Pancreas (tissue), 10 donors: Measurements from ENCODE around the gene WDR82. TPM values are rescaled to one million over a fixed set of nuclear protein-coding genes. Genes with fewer than 3 reads are reported as not detected.
A peak's percentile ranks its signal among the peaks of the same experiment; 100 is the strongest.

Experiments used
- ATAC-seq, 4 donors: fragments of 200-7000 bp; cut with Tn5 transposase; one replicate each; pipeline versions ENCODE4 v1.8.0 to v1.9.1; 2020; ENCODE audit warnings: mild to moderate bottlenecking in 4 of 4, moderate library complexity in 4 of 4
- DNase-seq, 6 donors: peaks; one replicate each; pipeline ENCODE4 v3.0.0-alpha.2; 2020
- FAIRE-seq: peaks from 2 replicates; lab custom pipeline; 2012; peaks lifted over from hg19 to GRCh38; lab: Jason Lieb, UNC
- H3K27ac ChIP-seq, 4 donors: fragments of 200-600 bp; sonication (generic); 1 replicate in 3 of 4; 2 replicates in 1 of 4; pipeline versions ENCODE4 v1.5.0 to v1.8.0; 2020
- H3K27me3 ChIP-seq, 4 donors: fragments of 200-600 bp; one replicate each; pipeline ENCODE4 v1.8.0; 2021
- H3K36me3 ChIP-seq, 3 donors: fragments of 200-600 bp; sonication (generic) in 1 of 3; one replicate each; pipeline versions ENCODE4 v1.5.0 to v1.8.0; 2020 to 2021
- H3K4me1 ChIP-seq, 3 donors: fragments of 200-600 bp; one replicate each; pipeline ENCODE4 v1.8.0; 2021
- H3K4me3 ChIP-seq, 4 donors: fragments of 200-600 bp; sonication (generic) in 2 of 4; one replicate each; pipeline versions ENCODE4 v1.5.0 to v1.8.0; 2020 to 2021
- H3K9me3 ChIP-seq, 4 donors: fragments of 200-600 bp; one replicate each; pipeline ENCODE4 v1.8.0; 2021
- WGBS, 2 donors: extraction: QIAGEN DNeasy Blood & Tissue Kit; methylation state at CpG; one replicate each; pipeline ENCODE4 v1.1.7; 2013; 5-methylcytosine and 5-hydroxymethylcytosine counted together
- intact Hi-C, 3 donors: fragments of 100-400 bp; cut with DNase I; formaldehyde crosslinking; loops; one replicate each; pipeline versions ENCODE4 v1.11.1 to v1.14.2; 2022
- polyA plus RNA-seq, 2 donors: library from polyadenylated mRNA; stranded (reverse); fragments of 200-250 nt; gene quantifications; one replicate each; pipeline ENCODE4 v1.2.3, GENCODE V29; 2013
- total RNA-seq, 6 donors: library from RNA; stranded (reverse); fragmentation: NEBNext Ultra II Directional in 4 of 6; extraction: Animal tissue kit (Norgen Biotek cat#: 25700) in 4 of 6; gene quantifications; one replicate each; pipeline versions ENCODE4 v1.2.1 to v1.2.4, GENCODE V29; 2021 to 2023
- TF ChIP-seq, protein P1 (sequence below), 4 donors: fragments of 200-600 bp; sonication (generic) in 3 of 4; IDR thresholded peaks; one replicate each; pipeline versions ENCODE4 v1.5.0 to v1.8.0; 2021; ENCODE audit warnings: antibody characterized with exemption in 4 of 4
- donor health status: healthy with polysubstance abuse.
- donor health status: DM: no; HTN: no; CAD: no; lungs with moderate emphysema.
- donor health status: DM: no; HTN: no; CAD: no.
- donor health status: control.
- donor health status: control.
- donor health status: Bipolar disorder and iron deficiency.
- donor health status: DM: yes; HTN: yes; CAD: no.
- donor health status: DM: no; HTN: no; CAD: no.
- donor health status: DM: no; HTN: no; CAD: no.
- donor health status: DM: yes; HTN: yes; CAD: no.

WDR82 gene
- total and polyA plus RNA-seq, 8 donors, result 9.0 to 32.1 (median 18.8) TPM

DNA sequence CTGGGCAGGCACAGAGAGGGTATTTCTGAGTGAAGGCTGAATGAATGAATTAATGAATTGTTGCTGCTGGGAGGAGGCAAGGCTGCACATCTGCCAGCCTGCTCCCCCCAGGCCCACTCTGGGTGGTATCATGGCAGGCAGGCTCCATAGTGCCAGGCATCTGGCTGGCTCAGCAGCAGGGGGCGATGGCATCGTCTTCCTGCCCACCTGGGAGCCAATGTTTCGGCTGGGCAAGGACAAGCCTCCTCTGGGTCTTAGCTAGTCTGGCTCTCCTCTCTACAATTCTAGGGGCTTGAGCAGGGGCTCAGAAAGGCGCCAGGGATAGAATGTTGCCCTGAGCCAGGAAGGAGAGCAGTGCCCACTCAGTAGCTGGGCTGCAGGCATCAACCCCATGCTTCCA, 51.3 kb downstream of the WDR82 start:
- peaks cover 0 to 25% (median 5%) of the 10 kb centered on the region in 3 donors for H3K36me3 ChIP-seq
- H3K9me3 ChIP-seq, result no peaks in the 10 kb centered on the region
- DNase-seq (no peak), ATAC-seq (no peak), FAIRE-seq (no peak)
- H3K27ac ChIP-seq, result no peak overlapping the region
- H3K27me3 ChIP-seq, result no peaks in the 10 kb centered on the region
- no peak overlapping the region for H3K4me3 ChIP-seq
- WGBS, 2 donors, result 79 to 82% methylated on average over 4 of the region's 4 CpGs
- TF ChIP-seq, protein P1, sequence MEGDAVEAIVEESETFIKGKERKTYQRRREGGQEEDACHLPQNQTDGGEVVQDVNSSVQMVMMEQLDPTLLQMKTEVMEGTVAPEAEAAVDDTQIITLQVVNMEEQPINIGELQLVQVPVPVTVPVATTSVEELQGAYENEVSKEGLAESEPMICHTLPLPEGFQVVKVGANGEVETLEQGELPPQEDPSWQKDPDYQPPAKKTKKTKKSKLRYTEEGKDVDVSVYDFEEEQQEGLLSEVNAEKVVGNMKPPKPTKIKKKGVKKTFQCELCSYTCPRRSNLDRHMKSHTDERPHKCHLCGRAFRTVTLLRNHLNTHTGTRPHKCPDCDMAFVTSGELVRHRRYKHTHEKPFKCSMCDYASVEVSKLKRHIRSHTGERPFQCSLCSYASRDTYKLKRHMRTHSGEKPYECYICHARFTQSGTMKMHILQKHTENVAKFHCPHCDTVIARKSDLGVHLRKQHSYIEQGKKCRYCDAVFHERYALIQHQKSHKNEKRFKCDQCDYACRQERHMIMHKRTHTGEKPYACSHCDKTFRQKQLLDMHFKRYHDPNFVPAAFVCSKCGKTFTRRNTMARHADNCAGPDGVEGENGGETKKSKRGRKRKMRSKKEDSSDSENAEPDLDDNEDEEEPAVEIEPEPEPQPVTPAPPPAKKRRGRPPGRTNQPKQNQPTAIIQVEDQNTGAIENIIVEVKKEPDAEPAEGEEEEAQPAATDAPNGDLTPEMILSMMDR (IDR thresholded peaks at IDR 0.05), result no peak
- intact Hi-C loops, result loop anchor here in 1 of 3 donors (10.0 kb wide), 1 partner anchor 48 kb away; the partner anchor contains the start of gene WDR82
- no peaks in the 10 kb centered on the region for H3K4me1 ChIP-seq

DNA sequence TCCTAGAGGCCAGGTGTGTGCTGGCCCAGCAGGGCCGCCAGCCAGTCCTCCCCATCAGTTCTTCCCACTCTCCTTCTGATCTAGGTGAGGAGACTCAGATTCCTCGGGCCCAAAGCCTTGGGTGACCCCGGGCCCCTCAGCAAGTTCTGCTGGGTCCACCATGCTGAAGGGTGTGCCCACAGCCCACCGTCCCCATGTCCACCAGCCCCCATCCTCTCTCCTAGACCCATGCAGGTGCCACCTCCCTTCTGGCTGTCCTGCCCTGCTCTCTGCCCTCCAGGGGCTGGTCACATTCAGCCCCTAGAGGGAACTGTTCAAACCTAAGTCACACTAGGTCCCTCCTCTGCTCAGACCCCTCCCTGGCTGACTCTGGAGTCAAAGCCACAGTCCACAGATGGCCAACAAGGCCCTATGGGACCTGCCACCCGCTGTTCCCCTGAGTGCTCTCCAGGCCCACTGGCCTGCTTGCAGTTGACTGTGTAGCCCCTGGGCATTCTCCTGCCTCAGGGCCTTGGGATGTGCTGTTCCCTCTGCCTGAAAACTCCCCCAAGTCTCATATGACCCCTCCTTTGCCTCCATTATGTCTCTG, 52.1 kb downstream of the WDR82 start:
- H3K9me3 ChIP-seq, result no peaks in the 10 kb centered on the region
- ATAC-seq (no peak), FAIRE-seq (no peak), DNase-seq (peak in 1 of 6 donors; percentile 11)
- TF ChIP-seq, protein P1 (IDR thresholded peaks at IDR 0.05), result no peak
- peaks cover 0 to 25% (median 5%) of the 10 kb centered on the region in 3 donors for H3K36me3 ChIP-seq
- H3K4me1 ChIP-seq, result no peaks in the 10 kb centered on the region
- WGBS, 2 donors, result 70 to 72% methylated on average over 5 of the region's 5 CpGs
- no peak overlapping the region for H3K27ac ChIP-seq
- H3K27me3 ChIP-seq, result no peaks in the 10 kb centered on the region
- H3K4me3 ChIP-seq, result no peak overlapping the region
- intact Hi-C loops, result loop anchor here in 1 of 3 donors (10.0 kb wide), 1 partner anchor 48 kb away; the partner anchor contains the start of gene WDR82

GRCh38 chr3:52225452-52226228, 52.8 kb downstream of the WDR82 start, which contains the start of gene TLR9:
Gene TLR9, minus strand, starts transcription at chr3:52225645. Its CDS starts 116 bp downstream, at chr3:52225529.
- FAIRE-seq, result no peak
- 80 to 84% methylated on average over 9 of the region's 9 CpGs for WGBS, 2 donors
- Histone ChIP-seq H3K36me3 (peaks cover 0 to 19% (median 5%) of the 10 kb centered on the region in 3 donors), H3K27me3 (no peaks in the 10 kb centered on the region), H3K4me1 (no peaks in the 10 kb centered on the region), H3K9me3 (no peaks in the 10 kb centered on the region), H3K4me3 (no peak within 1 kb of the TSS), H3K27ac (no peak within 1 kb of the TSS)
- TF ChIP-seq, protein P1 (IDR thresholded peaks at IDR 0.05), result no peak
- intact Hi-C loops, result loop anchor here in 1 of 3 donors (10.0 kb wide), 1 partner anchor 49 kb away; the partner anchor contains the start of gene WDR82
- DNase-seq, result peak in 3 of 6 donors; percentile 10 to 50 (median 14)
- ATAC-seq, result peak in 1 of 4 donors; percentile 27

DNA sequence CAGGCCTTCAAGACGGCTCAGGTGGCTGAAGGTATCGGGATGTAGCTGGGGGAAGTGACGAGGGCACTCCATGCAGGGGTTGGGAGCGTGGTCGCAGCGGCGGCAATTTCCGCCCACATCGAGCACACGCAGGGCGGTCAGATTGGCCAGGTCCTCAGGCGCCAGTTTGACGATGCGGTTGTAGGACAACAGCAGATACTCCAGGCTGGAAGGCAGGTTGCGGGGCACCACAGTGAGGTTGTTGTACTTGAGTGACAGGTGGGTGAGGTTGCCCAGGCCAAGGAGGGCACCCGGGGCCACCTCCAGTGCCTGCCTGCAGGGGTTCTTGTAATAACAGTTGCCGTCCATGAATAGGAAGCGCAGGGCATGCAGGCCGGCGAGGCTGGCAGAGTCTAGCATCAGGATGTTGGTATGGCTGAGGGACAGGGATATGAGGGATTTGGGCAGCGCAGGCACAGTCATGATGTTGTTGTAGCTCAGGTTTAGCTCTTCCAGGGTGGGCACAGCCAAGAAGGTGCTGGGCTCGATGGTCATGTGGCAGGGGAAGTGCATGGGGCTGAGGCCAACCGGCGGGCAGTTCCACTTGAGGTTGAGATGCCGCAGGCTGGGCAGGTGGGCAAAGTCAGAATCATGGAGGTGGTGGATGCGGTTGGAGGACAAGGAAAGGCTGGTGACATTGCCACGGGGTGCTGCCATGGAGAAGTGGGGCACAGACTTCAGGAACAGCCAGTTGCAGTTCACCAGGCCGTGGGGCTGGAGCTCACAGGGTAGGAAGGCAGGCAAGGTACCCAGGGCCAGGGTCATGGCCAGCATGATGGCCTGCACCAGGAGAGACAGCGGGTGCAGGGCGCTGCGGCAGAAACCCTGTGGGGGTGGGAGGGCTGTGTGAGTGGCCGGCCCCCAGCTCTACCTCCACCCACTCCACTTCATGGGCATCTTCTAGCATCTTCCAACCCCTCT, 54.7 kb downstream of the WDR82 start:
- Histone ChIP-seq H3K36me3 (peaks cover 0 to under 1% (median 0%) of the 10 kb centered on the region in 3 donors), H3K9me3 (no peaks in the 10 kb centered on the region), H3K27me3 (no peaks in the 10 kb centered on the region), H3K4me1 (no peaks in the 10 kb centered on the region), H3K27ac (no peak overlapping the region), H3K4me3 (no peak overlapping the region)
- DNase-seq (peak in 2 of 6 donors; percentile 21 to 47), ATAC-seq (no peak), FAIRE-seq (no peak)
- 89 to 90% methylated on average over 32 of the region's 32 CpGs for WGBS, 2 donors
- TF ChIP-seq, protein P1 (IDR thresholded peaks at IDR 0.05), result no peak
- intact Hi-C loops, result loop anchor here in 2 of 3 donors (5.0 to 10.0 kb wide), 3 partner anchors 51 to 119 kb away; partner anchors contain the start of gene WDR82 (in 1 of the 2)
